Measurements from ENCODE around the gene CABLES1.

CABLES1 gene

DNA sequence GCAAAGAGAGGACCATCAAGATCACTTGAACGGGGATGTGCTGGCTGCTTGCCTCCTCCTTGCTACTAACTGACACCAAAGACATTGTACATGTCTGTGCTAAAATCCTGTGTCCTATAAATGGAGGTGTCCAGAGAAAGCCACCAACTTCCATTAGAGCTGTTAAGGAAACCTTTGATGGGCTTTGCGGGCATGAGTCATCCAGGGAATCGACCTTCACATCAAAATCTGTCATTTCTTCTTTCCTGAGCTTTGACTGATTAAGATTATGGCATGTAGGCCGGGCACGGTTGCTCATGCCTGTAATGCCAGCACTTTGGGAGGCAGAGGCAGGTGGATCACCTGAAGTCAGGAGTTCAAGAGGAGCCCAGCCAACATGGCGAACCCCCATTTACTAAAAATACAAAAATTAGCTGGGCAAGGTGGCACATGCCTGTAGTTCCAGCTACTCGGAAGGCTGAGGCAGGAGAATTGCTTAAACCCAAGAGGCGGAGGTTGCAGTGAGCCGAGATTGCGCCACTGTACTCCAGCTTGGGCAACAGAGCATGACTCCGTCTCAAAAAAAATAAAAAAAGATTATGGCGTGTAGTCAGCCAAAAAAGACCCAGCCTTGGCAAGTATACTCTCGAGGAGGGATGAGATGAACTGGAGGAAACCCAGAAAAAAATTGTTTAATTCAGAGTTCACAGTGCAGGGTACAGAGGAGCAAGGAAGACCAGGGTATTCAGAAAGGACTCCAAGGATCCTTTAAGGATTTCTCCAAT lies 115.8 kb downstream of the CABLES1 start:
- Histone ChIP-seq H4K20me1 (ENCODE audit: low read depth, low read length) (no peaks in the 10 kb centered on the region), H3K4me3 (ENCODE audit: insufficient read depth, low read length, poor library complexity, severe bottlenecking) (no peak overlapping the region), H3K27me3 (ENCODE audit: low read length) (no peaks in the 10 kb centered on the region), H3F3A (ENCODE audit: insufficient read depth) (no peaks in the 10 kb centered on the region), H3K9me2 (replicated peaks; ENCODE audit: insufficient read depth, low read length) (no peaks in the 10 kb centered on the region), H3K9ac (ENCODE audit: low read length) (no peak overlapping the region), H3K9me3 (ENCODE audit: insufficient read depth, low read length) (no peaks in the 10 kb centered on the region), H3K79me2 (ENCODE audit: insufficient read depth, low read length) (no peaks in the 10 kb centered on the region), H3K36me3 (ENCODE audit: low read length) (no peaks in the 10 kb centered on the region), H2AFZ (ENCODE audit: low read depth, low read length, severe bottlenecking) (no peak overlapping the region), H3K4me2 (ENCODE audit: low read depth, low read length, poor library complexity, severe bottlenecking) (no peak overlapping the region), H3K27ac (ENCODE audit: low read depth, low read length) (no peak overlapping the region)
- TF ChIP-seq EZH2phosphoT487 (conservative IDR thresholded peaks at IDR 0.05; ENCODE audit: low read length): no peak
- TF ChIP-seq, protein P1, sequence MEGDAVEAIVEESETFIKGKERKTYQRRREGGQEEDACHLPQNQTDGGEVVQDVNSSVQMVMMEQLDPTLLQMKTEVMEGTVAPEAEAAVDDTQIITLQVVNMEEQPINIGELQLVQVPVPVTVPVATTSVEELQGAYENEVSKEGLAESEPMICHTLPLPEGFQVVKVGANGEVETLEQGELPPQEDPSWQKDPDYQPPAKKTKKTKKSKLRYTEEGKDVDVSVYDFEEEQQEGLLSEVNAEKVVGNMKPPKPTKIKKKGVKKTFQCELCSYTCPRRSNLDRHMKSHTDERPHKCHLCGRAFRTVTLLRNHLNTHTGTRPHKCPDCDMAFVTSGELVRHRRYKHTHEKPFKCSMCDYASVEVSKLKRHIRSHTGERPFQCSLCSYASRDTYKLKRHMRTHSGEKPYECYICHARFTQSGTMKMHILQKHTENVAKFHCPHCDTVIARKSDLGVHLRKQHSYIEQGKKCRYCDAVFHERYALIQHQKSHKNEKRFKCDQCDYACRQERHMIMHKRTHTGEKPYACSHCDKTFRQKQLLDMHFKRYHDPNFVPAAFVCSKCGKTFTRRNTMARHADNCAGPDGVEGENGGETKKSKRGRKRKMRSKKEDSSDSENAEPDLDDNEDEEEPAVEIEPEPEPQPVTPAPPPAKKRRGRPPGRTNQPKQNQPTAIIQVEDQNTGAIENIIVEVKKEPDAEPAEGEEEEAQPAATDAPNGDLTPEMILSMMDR (IDR thresholded peaks at IDR 0.05; ENCODE audit: insufficient read depth, low read length, poor library complexity, severe bottlenecking): no peak

DNA sequence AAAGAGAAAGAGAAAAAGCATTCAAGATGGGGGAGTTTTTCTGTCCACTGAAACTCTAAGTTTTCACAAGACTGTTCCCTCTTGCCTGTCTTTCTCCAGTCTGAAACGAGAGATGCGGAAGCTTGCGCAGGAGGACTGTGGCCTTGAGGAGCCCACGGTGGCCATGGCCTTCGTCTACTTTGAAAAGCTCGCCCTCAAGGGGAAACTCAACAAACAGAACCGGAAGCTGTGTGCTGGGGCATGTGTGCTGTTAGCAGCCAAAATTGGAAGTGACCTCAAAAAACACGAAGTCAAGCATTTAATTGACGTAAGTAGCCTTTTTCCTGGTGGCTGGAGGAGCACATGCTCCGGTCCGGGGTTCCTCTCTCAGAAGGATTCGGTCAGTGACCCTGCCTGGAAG lies 118.3 kb downstream of the CABLES1 start:
- H2AFZ ChIP-seq (ENCODE audit: low read depth, low read length, severe bottlenecking): no peak overlapping the region
- H3K36me3 ChIP-seq (ENCODE audit: low read length): no peaks in the 10 kb centered on the region
- TF ChIP-seq, protein P1 (IDR thresholded peaks at IDR 0.05; ENCODE audit: insufficient read depth, low read length, poor library complexity, severe bottlenecking): no peak
- no peak for TF ChIP-seq EZH2phosphoT487 (conservative IDR thresholded peaks at IDR 0.05; ENCODE audit: low read length)
- H3K9ac ChIP-seq (ENCODE audit: low read length): no peak overlapping the region
- no peaks in the 10 kb centered on the region for H3F3A ChIP-seq (ENCODE audit: insufficient read depth)
- H3K27me3 ChIP-seq (ENCODE audit: low read length): no peaks in the 10 kb centered on the region
- no peaks in the 10 kb centered on the region for H4K20me1 ChIP-seq (ENCODE audit: low read depth, low read length)
- H3K4me3 ChIP-seq (ENCODE audit: insufficient read depth, low read length, poor library complexity, severe bottlenecking): no peak overlapping the region
- no peaks in the 10 kb centered on the region for H3K9me2 ChIP-seq (replicated peaks; ENCODE audit: insufficient read depth, low read length)
- no peaks in the 10 kb centered on the region for H3K9me3 ChIP-seq (ENCODE audit: insufficient read depth, low read length)
- H3K79me2 ChIP-seq (ENCODE audit: insufficient read depth, low read length): no peaks in the 10 kb centered on the region
- no peak overlapping the region for H3K4me2 ChIP-seq (ENCODE audit: low read depth, low read length, poor library complexity, severe bottlenecking)
- no peak overlapping the region for H3K27ac ChIP-seq (ENCODE audit: low read depth, low read length)

DNA sequence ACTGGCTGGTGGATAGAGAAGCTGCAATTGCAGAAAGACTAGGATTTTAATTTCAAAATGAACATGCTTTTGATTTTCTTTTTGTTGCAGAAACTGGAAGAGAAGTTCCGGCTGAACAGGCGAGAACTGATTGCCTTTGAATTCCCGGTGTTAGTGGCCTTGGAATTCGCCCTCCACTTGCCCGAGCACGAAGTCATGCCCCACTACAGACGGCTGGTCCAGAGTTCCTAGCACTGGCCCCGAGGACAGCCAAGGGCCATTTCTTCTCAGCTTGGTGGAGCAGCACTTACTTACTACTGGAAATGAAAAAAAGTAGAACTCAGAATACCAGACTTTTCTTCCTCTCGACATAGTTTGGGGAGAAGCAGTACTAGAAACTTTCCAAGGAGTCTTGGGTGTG lies 121.9 kb downstream of the CABLES1 start:
- Histone ChIP-seq H2AFZ (ENCODE audit: low read depth, low read length, severe bottlenecking) (no peak overlapping the region), H3K36me3 (ENCODE audit: low read length) (no peaks in the 10 kb centered on the region), H3K27ac (ENCODE audit: low read depth, low read length) (no peak overlapping the region), H3F3A (ENCODE audit: insufficient read depth) (no peaks in the 10 kb centered on the region), H4K20me1 (ENCODE audit: low read depth, low read length) (no peaks in the 10 kb centered on the region), H3K79me2 (ENCODE audit: insufficient read depth, low read length) (no peaks in the 10 kb centered on the region), H3K9me2 (replicated peaks; ENCODE audit: insufficient read depth, low read length) (no peaks in the 10 kb centered on the region), H3K4me3 (ENCODE audit: insufficient read depth, low read length, poor library complexity, severe bottlenecking) (no peak overlapping the region), H3K4me2 (ENCODE audit: low read depth, low read length, poor library complexity, severe bottlenecking) (no peak overlapping the region), H3K27me3 (ENCODE audit: low read length) (no peaks in the 10 kb centered on the region), H3K9me3 (ENCODE audit: insufficient read depth, low read length) (no peaks in the 10 kb centered on the region), H3K9ac (ENCODE audit: low read length) (no peak overlapping the region)
- TF ChIP-seq, protein P1 (IDR thresholded peaks at IDR 0.05; ENCODE audit: insufficient read depth, low read length, poor library complexity, severe bottlenecking): no peak
- no peak for TF ChIP-seq EZH2phosphoT487 (conservative IDR thresholded peaks at IDR 0.05; ENCODE audit: low read length)

Data from SU-DHL-6 (cell line).